CD14-positive monocyte (primary cell): Measurements from ENCODE around the gene ZNF474. TPM values are rescaled to one million over a fixed set of nuclear protein-coding genes. Genes with fewer than 3 reads are reported as not detected.

ENCODE experiments used
- DNase-seq, 3 donors: peaks; one replicate each; pipeline ENCODE4 v3.0.0-alpha.2; 2011 to 2022
- H2AFZ ChIP-seq: 2 replicates; pipeline ENCODE4 v1.6.0; 2012; ENCODE audit warnings: mild to moderate bottlenecking, low read depth, low read length, inconsistent platforms; ENCODE audit not compliant: insufficient read depth, poor library complexity, severe bottlenecking
- H3K27ac ChIP-seq, 2 donors: 1 replicate in 1 of 2; 2 replicates in 1 of 2; pipeline ENCODE4 v1.5.1; 2012 to 2013; ENCODE audit warnings: low read length in 2 of 2, control low read depth in 1 of 2, inconsistent platforms in 1 of 2, low read depth in 1 of 2, mild to moderate bottlenecking in 1 of 2
- H3K27me3 ChIP-seq, 2 donors: one replicate each; pipeline versions ENCODE4 v1.6.0 to v1.6.1; 2011 to 2013; ENCODE audit warnings: low read length in 2 of 2; ENCODE audit not compliant: control insufficient read depth in 2 of 2, insufficient read depth in 2 of 2
- H3K36me3 ChIP-seq, 2 donors: replicated peaks in 1 of 2; 1 replicate in 1 of 2; 2 replicates in 1 of 2; pipeline versions ENCODE4 v1.5.1 to v1.6.1; 2012 to 2013; ENCODE audit warnings: low read length in 2 of 2, control low read depth in 1 of 2, inconsistent platforms in 1 of 2, mild to moderate bottlenecking in 1 of 2; ENCODE audit not compliant: insufficient read depth in 2 of 2, control insufficient read depth in 1 of 2
- H3K4me1 ChIP-seq, 2 donors: 1 replicate in 1 of 2; 2 replicates in 1 of 2; pipeline versions ENCODE4 v1.5.1 to v1.6.1; 2012 to 2013; ENCODE audit warnings: low read length in 2 of 2, control low read depth in 1 of 2, inconsistent platforms in 1 of 2, mild to moderate bottlenecking in 1 of 2, moderate library complexity in 1 of 2; ENCODE audit not compliant: insufficient read depth in 2 of 2, control insufficient read depth in 1 of 2
- H3K4me2 ChIP-seq: replicated peaks from 2 replicates; pipeline ENCODE3; 2012; ENCODE audit warnings: low read length, moderate library complexity, mild to moderate bottlenecking; ENCODE audit not compliant: poor library complexity, severe bottlenecking; ENCODE audit errors: extremely low read depth
- H3K4me3 ChIP-seq, 3 experiments: fragments of 200-600 bp in 1 of 3; sonication (generic) in 1 of 3; replicated peaks in 1 of 3; 1 replicate in 2 of 3; 2 replicates in 1 of 3; pipeline ENCODE4 v1.5.1; 2011 to 2013; ENCODE audit warnings: low read length in 3 of 3, mild to moderate bottlenecking in 3 of 3, control low read depth in 2 of 3, low read depth in 2 of 3, inconsistent platforms in 1 of 3, moderate library complexity in 1 of 3
- H3K79me2 ChIP-seq: 2 replicates; pipeline ENCODE4 v1.6.0; 2012; ENCODE audit warnings: mild to moderate bottlenecking, control low read depth, inconsistent platforms, low read length, moderate library complexity; ENCODE audit not compliant: insufficient read depth
- H3K9ac ChIP-seq: 2 replicates; pipeline ENCODE4 v1.6.0; 2017; ENCODE audit warnings: low read length, mild to moderate bottlenecking; ENCODE audit not compliant: insufficient read depth, poor library complexity, severe bottlenecking
- H3K9me3 ChIP-seq, 2 donors: replicated peaks in 1 of 2; 1 replicate in 1 of 2; 2 replicates in 1 of 2; pipeline versions ENCODE4 v1.5.1 to v1.6.1; 2012 to 2013; ENCODE audit warnings: low read length in 2 of 2, control low read depth in 1 of 2; ENCODE audit not compliant: control insufficient read depth in 1 of 2, insufficient read depth in 1 of 2
- H4K20me1 ChIP-seq: 2 replicates; pipeline ENCODE4 v1.6.0; 2012; ENCODE audit warnings: mild to moderate bottlenecking, low read length, control low read depth, moderate library complexity; ENCODE audit not compliant: insufficient read depth
- H3K27ac Mint-ChIP-seq, 7 donors: one replicate each; pipeline ENCODE4 v1.8.0; 2020; ENCODE audit warnings: mild to moderate bottlenecking in 7 of 7, mixed read lengths in 7 of 7, moderate library complexity in 6 of 7, inconsistent platforms in 2 of 7
- H3K27me3 Mint-ChIP-seq, 3 donors: one replicate each; pipeline ENCODE4 v1.8.0; 2021 to 2022; ENCODE audit warnings: low read depth in 3 of 3, mild to moderate bottlenecking in 3 of 3, mixed read lengths in 3 of 3, moderate library complexity in 3 of 3, inconsistent platforms in 1 of 3
- H3K36me3 Mint-ChIP-seq, 2 donors: one replicate each; pipeline ENCODE4 v1.8.0; 2020; ENCODE audit warnings: mixed read lengths in 2 of 2, inconsistent platforms in 1 of 2, mild to moderate bottlenecking in 1 of 2
- H3K4me1 Mint-ChIP-seq: one replicate; pipeline ENCODE4 v1.8.0; 2020; ENCODE audit warnings: mild to moderate bottlenecking, mixed read lengths
- H3K4me3 Mint-ChIP-seq, 2 donors: one replicate each; pipeline ENCODE4 v1.8.0; 2020; ENCODE audit warnings: mild to moderate bottlenecking in 2 of 2, mixed read lengths in 2 of 2, moderate library complexity in 1 of 2
- H3K9me3 Mint-ChIP-seq, 7 donors: one replicate each; pipeline ENCODE4 v1.8.0; 2020 to 2022; ENCODE audit warnings: mixed read lengths in 7 of 7, mild to moderate bottlenecking in 6 of 7, moderate library complexity in 6 of 7, inconsistent platforms in 2 of 7
- WGBS: methylation state at CpG from one replicate; pipeline ENCODE4 v1.1.5; 2013; ENCODE audit warnings: missing lambda C conversion rate; ENCODE audit not compliant: insufficient coverage; 5-methylcytosine and 5-hydroxymethylcytosine counted together
- intact Hi-C, 2 donors: fragments of 100-400 bp; cut with micrococcal nuclease; formaldehyde crosslinking; loops; one replicate each; pipeline versions ENCODE4 v1.15.0 to v1.15.1; 2023
- polyA plus RNA-seq, 3 donors: library from polyadenylated mRNA; depleted of rRNA in 1 of 3; unstranded in 2 of 3; stranded (reverse) in 1 of 3; fragments of 300-500 nt in 2 of 3; fragments of >200 nt in 1 of 3; fragmentation: Illumina TruSeq in 2 of 3; gene quantifications; 1 replicate in 2 of 3; 2 replicates in 1 of 3; pipeline ENCODE4 v1.2.3, GENCODE V29; 2012 to 2021
- TF ChIP-seq, protein P1 (sequence below): fragments of 200-600 bp; IDR thresholded peaks from one replicate; pipeline ENCODE4 v1.8.0; 2022; ENCODE audit warnings: antibody characterized with exemption, mild to moderate bottlenecking

The ZNF474 gene
- polyA plus RNA-seq, 3 donors, result 0.09 TPM; not detected in 2

DNA sequence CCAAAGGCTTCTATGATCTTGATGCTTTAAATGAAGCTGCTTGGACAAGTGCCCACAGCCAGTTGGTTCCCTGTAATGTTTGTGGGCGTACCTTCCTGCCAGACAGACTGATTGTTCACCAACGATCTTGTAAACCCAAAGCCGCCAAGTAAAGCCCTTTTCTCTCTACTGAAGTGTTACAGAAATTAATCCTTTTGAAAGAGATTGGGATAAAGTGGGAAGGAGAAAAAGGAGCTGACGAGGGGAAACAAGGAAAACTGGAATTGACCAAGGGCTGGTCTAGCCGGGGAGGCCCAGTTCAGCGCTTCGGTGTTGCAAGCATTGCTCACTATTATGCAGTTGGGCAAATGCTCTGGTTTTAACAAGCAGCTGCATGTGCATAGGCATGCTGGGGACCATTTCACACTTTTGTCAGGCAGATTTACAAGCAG lies 53.2 kb downstream of the ZNF474 start:
- Histone ChIP-seq H3K36me3 (no peaks in the 10 kb centered on the region), H3K9ac (no peak overlapping the region), H4K20me1 (no peaks in the 10 kb centered on the region), H3K4me3 (no peak overlapping the region), H3K4me1 (no peaks in the 10 kb centered on the region), H3K27me3 (no peaks in the 10 kb centered on the region), H2AFZ (no peak overlapping the region), H3K4me2 (no peak overlapping the region), H3K79me2 (no peaks in the 10 kb centered on the region), H3K27ac (no peak overlapping the region), H3K9me3 (no peaks in the 10 kb centered on the region)
- H3K4me1 Mint-ChIP-seq, result no peaks in the 10 kb centered on the region
- H3K4me3 Mint-ChIP-seq, result peak overlapping the region in 1 of 2 donors; percentile 53
- no peaks in the 10 kb centered on the region for H3K36me3 Mint-ChIP-seq
- TF ChIP-seq, protein P1, sequence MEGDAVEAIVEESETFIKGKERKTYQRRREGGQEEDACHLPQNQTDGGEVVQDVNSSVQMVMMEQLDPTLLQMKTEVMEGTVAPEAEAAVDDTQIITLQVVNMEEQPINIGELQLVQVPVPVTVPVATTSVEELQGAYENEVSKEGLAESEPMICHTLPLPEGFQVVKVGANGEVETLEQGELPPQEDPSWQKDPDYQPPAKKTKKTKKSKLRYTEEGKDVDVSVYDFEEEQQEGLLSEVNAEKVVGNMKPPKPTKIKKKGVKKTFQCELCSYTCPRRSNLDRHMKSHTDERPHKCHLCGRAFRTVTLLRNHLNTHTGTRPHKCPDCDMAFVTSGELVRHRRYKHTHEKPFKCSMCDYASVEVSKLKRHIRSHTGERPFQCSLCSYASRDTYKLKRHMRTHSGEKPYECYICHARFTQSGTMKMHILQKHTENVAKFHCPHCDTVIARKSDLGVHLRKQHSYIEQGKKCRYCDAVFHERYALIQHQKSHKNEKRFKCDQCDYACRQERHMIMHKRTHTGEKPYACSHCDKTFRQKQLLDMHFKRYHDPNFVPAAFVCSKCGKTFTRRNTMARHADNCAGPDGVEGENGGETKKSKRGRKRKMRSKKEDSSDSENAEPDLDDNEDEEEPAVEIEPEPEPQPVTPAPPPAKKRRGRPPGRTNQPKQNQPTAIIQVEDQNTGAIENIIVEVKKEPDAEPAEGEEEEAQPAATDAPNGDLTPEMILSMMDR, result no peak
- DNase-seq, result no peak
- intact Hi-C loops, result no loop called here
- H3K27me3 Mint-ChIP-seq, result peaks cover 0 to 1% (median 0%) of the 10 kb centered on the region in 3 donors
- no peak overlapping the region for H3K27ac Mint-ChIP-seq
- WGBS, result 27% methylated on average over 4 of the region's 7 CpGs
- peaks cover 0 to 3% (median 2%) of the 10 kb centered on the region in 7 donors for H3K9me3 Mint-ChIP-seq

DNA sequence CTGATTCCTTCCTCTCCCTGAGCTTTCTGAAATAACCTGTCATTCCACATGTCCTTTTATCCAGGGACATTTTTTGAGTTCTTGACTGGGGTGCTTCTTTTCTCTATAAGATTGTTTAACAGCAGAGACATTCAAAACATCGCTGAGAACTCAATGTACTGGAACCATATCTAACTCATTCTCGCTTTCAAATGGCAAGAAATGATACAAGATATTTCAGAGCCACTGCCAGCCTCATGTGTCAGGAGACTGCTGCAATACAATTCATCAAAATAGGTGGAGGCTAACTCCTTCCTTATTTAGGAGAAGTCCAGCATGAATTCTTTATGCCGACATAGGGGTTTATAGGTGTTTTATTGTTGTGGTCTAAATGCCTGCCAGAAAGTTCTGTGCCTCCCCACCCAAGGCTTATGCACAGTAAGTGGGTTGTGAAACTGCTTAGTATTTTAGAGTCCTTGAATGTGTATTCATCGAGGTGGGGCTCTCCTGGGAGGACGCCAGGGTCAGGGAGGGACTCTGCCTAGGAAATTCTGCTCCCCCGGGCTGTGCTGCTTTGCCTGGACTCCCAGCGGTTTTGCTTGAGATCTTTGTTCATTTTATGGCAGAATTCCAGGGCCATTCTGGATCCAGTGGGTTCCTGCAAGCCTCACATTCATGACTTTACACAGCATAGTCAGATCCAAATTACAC lies 53.9 kb downstream of the ZNF474 start:
- no peak for DNase-seq
- H3K36me3 ChIP-seq, result no peaks in the 10 kb centered on the region
- H3K27me3 Mint-ChIP-seq, result peaks cover 0 to 1% (median 0%) of the 10 kb centered on the region in 3 donors
- 54% methylated on average over 6 of the region's 7 CpGs for WGBS
- no peak overlapping the region for H3K4me2 ChIP-seq
- H3K27ac ChIP-seq, result no peak overlapping the region
- H3K79me2 ChIP-seq, result no peaks in the 10 kb centered on the region
- no peak overlapping the region for H3K27ac Mint-ChIP-seq
- H3K27me3 ChIP-seq, result no peaks in the 10 kb centered on the region
- TF ChIP-seq, protein P1, result no peak
- no peaks in the 10 kb centered on the region for H4K20me1 ChIP-seq
- no peaks in the 10 kb centered on the region for H3K36me3 Mint-ChIP-seq
- H3K4me1 Mint-ChIP-seq, result no peaks in the 10 kb centered on the region
- no peak overlapping the region for H2AFZ ChIP-seq
- H3K9me3 ChIP-seq, result no peaks in the 10 kb centered on the region
- H3K9ac ChIP-seq, result no peak overlapping the region
- no peaks in the 10 kb centered on the region for H3K4me1 ChIP-seq
- no peak overlapping the region for H3K4me3 ChIP-seq
- intact Hi-C loops, result no loop called here
- no peak overlapping the region for H3K4me3 Mint-ChIP-seq
- H3K9me3 Mint-ChIP-seq, result peaks cover 0 to 3% (median 2%) of the 10 kb centered on the region in 7 donors
